Trophoblast cell (in vitro differentiated cells and primary cell): ENCODE results near the gene STXBP6.

ENCODE experiments used
- DNase-seq, 2 donors: peaks; one replicate each; pipeline ENCODE4 v3.0.0-alpha.2; 2016
- H2AFZ ChIP-seq: 2 replicates; pipeline ENCODE4 v1.6.1; 2013; ENCODE audit warnings: low read length, moderate library complexity, mild to moderate bottlenecking; ENCODE audit not compliant: insufficient read depth, poor library complexity
- H2AK5ac ChIP-seq: 2 replicates; pipeline ENCODE4 v1.6.1; 2013; ENCODE audit warnings: mild to moderate bottlenecking, low read length
- H2BK120ac ChIP-seq: 2 replicates; pipeline ENCODE4 v1.6.1; 2013; ENCODE audit warnings: low read length, mild to moderate bottlenecking, moderate library complexity; ENCODE audit not compliant: insufficient read depth, poor library complexity
- H2BK12ac ChIP-seq: 2 replicates; pipeline ENCODE4 v1.6.1; 2013; ENCODE audit warnings: mild to moderate bottlenecking, low read length, moderate library complexity
- H2BK5ac ChIP-seq: 2 replicates; pipeline ENCODE4 v1.6.1; 2013; ENCODE audit warnings: low read length, low read depth, moderate library complexity, mild to moderate bottlenecking; ENCODE audit not compliant: poor library complexity
- H3K14ac ChIP-seq: 2 replicates; pipeline ENCODE4 v1.6.1; 2013; ENCODE audit warnings: mild to moderate bottlenecking, low read length
- H3K18ac ChIP-seq: 2 replicates; pipeline ENCODE4 v1.6.1; 2013; ENCODE audit warnings: mild to moderate bottlenecking, low read length
- H3K23ac ChIP-seq: 2 replicates; pipeline ENCODE4 v1.6.1; 2013; ENCODE audit warnings: low read length
- H3K27ac ChIP-seq: 2 replicates; pipeline ENCODE4 v1.5.1; 2013; ENCODE audit warnings: low read depth, mild to moderate bottlenecking, inconsistent platforms, low read length, moderate library complexity
- H3K27me3 ChIP-seq: 2 replicates; pipeline ENCODE4 v1.6.1; 2013; ENCODE audit warnings: inconsistent platforms, mild to moderate bottlenecking, low read length, moderate library complexity; ENCODE audit not compliant: insufficient read depth
- H3K36me3 ChIP-seq, 2 experiments: 1 replicate in 1 of 2; 2 replicates in 1 of 2; pipeline ENCODE4 v1.6.1; 2013; ENCODE audit warnings: low read length in 2 of 2, mild to moderate bottlenecking in 2 of 2, moderate library complexity in 1 of 2; ENCODE audit not compliant: insufficient read depth in 2 of 2, control insufficient read depth in 1 of 2
- H3K4ac ChIP-seq: 2 replicates; pipeline ENCODE4 v1.6.1; 2013; ENCODE audit warnings: low read depth, mild to moderate bottlenecking, low read length, moderate library complexity
- H3K4me1 ChIP-seq, 2 experiments: 1 replicate in 1 of 2; 2 replicates in 1 of 2; pipeline ENCODE4 v1.6.1; 2013; ENCODE audit warnings: low read length in 2 of 2, mild to moderate bottlenecking in 2 of 2, moderate library complexity in 1 of 2; ENCODE audit not compliant: insufficient read depth in 2 of 2, control insufficient read depth in 1 of 2
- H3K4me2 ChIP-seq: 2 replicates; pipeline ENCODE4 v1.6.1; 2013; ENCODE audit warnings: inconsistent platforms, mild to moderate bottlenecking, low read length, moderate library complexity
- H3K4me3 ChIP-seq: 2 replicates; pipeline ENCODE4 v1.5.1; 2013; ENCODE audit warnings: mild to moderate bottlenecking, low read depth, low read length, inconsistent platforms
- H3K79me1 ChIP-seq: one replicate; pipeline ENCODE4 v1.6.1; 2013; ENCODE audit warnings: low read length
- H3K79me2 ChIP-seq: 2 replicates; pipeline ENCODE4 v1.6.1; 2013; ENCODE audit warnings: low read length, mild to moderate bottlenecking; ENCODE audit not compliant: control insufficient read depth, insufficient read depth, poor library complexity
- H3K9ac ChIP-seq: 2 replicates; pipeline ENCODE4 v1.6.1; 2013; ENCODE audit warnings: mild to moderate bottlenecking, low read length
- H3K9me3 ChIP-seq: 2 replicates; pipeline ENCODE4 v1.6.1; 2013; ENCODE audit warnings: low read depth, mild to moderate bottlenecking, control low read depth, inconsistent platforms, low read length; ENCODE audit not compliant: insufficient read depth
- H4K12ac ChIP-seq: 2 replicates; pipeline ENCODE4 v1.6.1; 2013; ENCODE audit warnings: low read depth, mild to moderate bottlenecking, low read length, moderate library complexity
- H4K8ac ChIP-seq: 2 replicates; pipeline ENCODE4 v1.6.1; 2013; ENCODE audit warnings: low read depth, mild to moderate bottlenecking, low read length, moderate library complexity
- H4K91ac ChIP-seq: one replicate; pipeline ENCODE4 v1.6.1; 2013; ENCODE audit warnings: low read depth, mild to moderate bottlenecking, low read length, moderate library complexity
- WGBS: extraction: QIAGEN DNeasy Blood & Tissue Kit; methylation state at CpG from one replicate; pipeline ENCODE4 v1.1.7; 2013; ENCODE audit warnings: missing lambda C conversion rate; ENCODE audit not compliant: insufficient read length, insufficient coverage; ENCODE audit errors: extremely low coverage; 5-methylcytosine and 5-hydroxymethylcytosine counted together

The STXBP6 gene

DNA sequence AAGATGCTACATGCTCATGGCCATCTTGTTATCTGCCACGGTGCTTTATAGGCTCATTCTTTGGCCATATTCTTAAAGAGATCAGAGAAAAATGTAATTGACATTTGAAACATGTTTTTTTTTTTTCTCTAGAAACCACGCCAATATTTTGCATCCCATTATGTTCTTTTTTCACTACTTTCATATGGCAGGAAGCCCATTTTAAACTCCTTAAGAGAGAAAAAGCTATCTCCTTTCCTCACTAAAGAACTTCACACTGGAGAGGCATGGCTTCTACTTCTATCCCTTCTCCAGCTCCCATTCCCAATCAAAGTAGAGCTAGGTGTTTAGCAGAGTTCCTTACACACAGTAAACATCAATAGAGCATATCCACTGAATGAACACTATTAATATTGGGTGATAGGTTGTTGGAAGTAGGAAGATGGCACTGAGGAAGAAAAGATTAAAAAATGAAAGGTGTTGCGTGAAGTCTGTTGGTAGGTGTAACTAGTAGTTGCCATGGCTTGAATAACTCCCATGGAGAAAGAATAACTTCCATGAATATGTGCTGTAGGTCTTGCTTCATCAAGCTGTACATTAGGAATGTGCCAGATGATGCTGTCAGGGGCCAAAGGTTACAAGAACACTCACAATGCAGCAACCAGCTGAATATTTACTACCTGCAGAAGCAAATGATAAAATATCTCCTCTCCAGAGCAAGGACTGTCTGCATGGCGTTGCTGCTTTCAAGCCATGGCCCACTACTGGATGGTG, 178.8 kb downstream of the STXBP6 start:
- no peaks in the 10 kb centered on the region for H3K9me3 ChIP-seq
- no peak overlapping the region for H3K18ac ChIP-seq
- no peak overlapping the region for H2BK120ac ChIP-seq
- no peak overlapping the region for H3K14ac ChIP-seq
- H3K4ac ChIP-seq = no peak overlapping the region
- no peak overlapping the region for H2AK5ac ChIP-seq
- H2BK5ac ChIP-seq = no peak overlapping the region
- no peak overlapping the region for H4K91ac ChIP-seq
- no peaks in the 10 kb centered on the region for H3K79me2 ChIP-seq
- no peak overlapping the region for H2AFZ ChIP-seq
- no peaks in the 10 kb centered on the region for H3K27me3 ChIP-seq
- H3K4me3 ChIP-seq = no peak overlapping the region
- H3K4me2 ChIP-seq = no peak overlapping the region
- no peak overlapping the region for H3K27ac ChIP-seq
- WGBS = 100% methylated on average over 1 of the region's 4 CpGs
- H3K9ac ChIP-seq = no peak overlapping the region
- H4K8ac ChIP-seq = no peak overlapping the region
- no peak for DNase-seq
- no peak overlapping the region for H4K12ac ChIP-seq
- no peaks in the 10 kb centered on the region for H3K36me3 ChIP-seq
- H3K4me1 ChIP-seq = no peaks in the 10 kb centered on the region
- H2BK12ac ChIP-seq = no peak overlapping the region
- H3K23ac ChIP-seq = no peak overlapping the region
- no peaks in the 10 kb centered on the region for H3K79me1 ChIP-seq

DNA sequence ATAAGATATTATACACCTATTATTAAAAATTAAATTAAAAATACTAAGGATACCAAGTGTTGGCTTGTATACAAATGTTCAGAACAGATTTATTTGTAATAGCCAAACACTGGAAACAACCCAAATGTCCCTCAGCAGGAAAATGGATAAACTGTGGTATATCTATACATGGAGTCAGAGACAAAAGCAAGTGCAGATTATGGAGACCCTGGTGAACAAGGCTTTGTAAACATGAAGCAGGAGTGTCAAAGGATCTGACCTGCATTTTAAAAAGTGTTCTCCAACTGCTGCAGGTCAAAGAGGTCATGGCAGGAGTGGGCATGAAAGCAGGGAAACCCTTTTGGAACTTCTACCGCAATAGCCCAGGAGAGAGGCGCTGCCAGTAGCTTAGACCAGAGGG, 181.6 kb downstream of the STXBP6 start:
- Histone ChIP-seq H3K9me3 (no peaks in the 10 kb centered on the region), H3K9ac (no peak overlapping the region), H3K36me3 (no peaks in the 10 kb centered on the region), H3K4me3 (no peak overlapping the region), H2BK5ac (no peak overlapping the region), H3K27ac (no peak overlapping the region), H3K23ac (no peak overlapping the region), H3K4ac (no peak overlapping the region), H3K4me1 (no peaks in the 10 kb centered on the region), H4K12ac (no peak overlapping the region), H2AFZ (no peak overlapping the region), H3K18ac (no peak overlapping the region), H2BK120ac (no peak overlapping the region), H2BK12ac (no peak overlapping the region), H3K27me3 (no peaks in the 10 kb centered on the region), H2AK5ac (no peak overlapping the region), H3K4me2 (no peak overlapping the region), H4K8ac (no peak overlapping the region), H4K91ac (no peak overlapping the region), H3K79me2 (no peaks in the 10 kb centered on the region), H3K14ac (no peak overlapping the region), H3K79me1 (no peaks in the 10 kb centered on the region)
- DNase-seq = no peak
- no CpG with 5 or more reads among the region's 2 CpGs for WGBS

DNA sequence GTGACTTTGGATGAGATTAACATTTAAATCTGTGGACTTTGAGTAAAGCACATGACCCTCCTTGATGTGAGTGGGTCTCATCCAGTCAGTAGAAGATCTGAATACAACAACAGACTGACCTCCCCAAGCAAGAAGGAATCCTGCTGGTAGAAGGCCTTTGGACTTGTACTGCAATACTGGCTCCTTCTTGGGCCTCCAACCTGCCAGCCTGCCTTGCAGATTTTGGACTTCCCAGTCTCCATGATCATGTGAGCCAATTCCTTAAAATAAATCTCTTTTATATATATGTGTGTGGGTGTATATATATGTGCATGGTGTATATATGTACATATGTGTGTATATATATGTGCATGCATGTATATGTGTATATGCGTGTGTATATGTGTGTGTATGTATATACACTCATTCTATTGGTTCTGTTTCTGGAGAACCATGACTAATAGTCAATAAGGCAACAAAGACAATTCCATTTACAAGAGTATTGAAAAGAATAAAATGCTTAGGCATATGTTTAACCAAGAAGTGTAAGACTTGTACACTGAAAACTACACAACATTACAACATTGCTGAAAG, 183.8 kb downstream of the STXBP6 start:
- Histone ChIP-seq H3K36me3 (no peaks in the 10 kb centered on the region), H3K4me1 (peaks cover 0 to 3% of the 10 kb centered on the region in 2 experiments), H2BK12ac (no peak overlapping the region), H4K8ac (no peak overlapping the region), H4K91ac (no peak overlapping the region), H3K79me1 (no peaks in the 10 kb centered on the region), H3K4me3 (no peak overlapping the region), H2BK5ac (no peak overlapping the region), H3K4me2 (no peak overlapping the region), H3K27ac (no peak overlapping the region), H3K4ac (no peak overlapping the region), H3K9me3 (no peaks in the 10 kb centered on the region), H2AFZ (no peak overlapping the region), H2AK5ac (no peak overlapping the region), H3K27me3 (no peaks in the 10 kb centered on the region), H3K79me2 (peaks cover 1% of the 10 kb centered on the region), H3K14ac (no peak overlapping the region), H3K9ac (no peak overlapping the region), H3K18ac (no peak overlapping the region), H3K23ac (no peak overlapping the region), H2BK120ac (no peak overlapping the region), H4K12ac (no peak overlapping the region)
- no peak for DNase-seq
- WGBS = no CpG with 5 or more reads among the region's 1 CpG

DNA sequence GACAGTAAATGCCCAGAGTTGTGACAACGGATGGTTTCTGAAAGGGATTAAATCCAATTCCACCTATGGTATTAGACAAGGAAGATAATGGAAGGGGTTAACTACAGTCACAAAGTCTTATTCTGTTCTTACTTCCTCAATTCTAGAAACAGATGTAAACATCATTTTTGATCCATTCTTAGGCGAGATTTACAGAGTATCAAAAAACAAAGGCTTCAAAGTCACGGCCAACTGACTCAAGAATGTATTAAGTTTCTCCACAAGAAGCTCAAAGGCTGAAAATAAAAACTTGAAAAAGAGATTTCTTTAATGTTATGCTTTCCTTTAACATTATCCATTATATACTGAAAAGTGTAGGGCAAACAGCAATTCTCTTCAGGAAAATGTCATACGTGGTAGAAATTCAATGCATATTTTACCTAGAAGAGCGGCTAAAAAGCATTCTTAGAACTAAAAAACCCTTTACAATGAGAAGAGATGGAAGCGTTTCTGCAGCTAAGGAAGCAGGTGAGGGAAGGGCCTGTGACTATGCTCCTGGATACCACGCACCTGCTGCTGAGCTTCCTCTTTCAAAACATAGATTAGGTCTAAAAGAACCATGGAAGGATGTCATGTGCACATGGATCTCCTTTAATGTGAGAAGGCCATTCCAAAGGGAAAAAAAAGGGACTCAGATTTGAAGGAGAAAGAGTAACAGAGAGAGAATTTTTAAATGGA, 185.8 kb downstream of the STXBP6 start:
- no peak overlapping the region for H2BK120ac ChIP-seq
- H3K27me3 ChIP-seq = no peaks in the 10 kb centered on the region
- no peak overlapping the region for H4K12ac ChIP-seq
- H3K4me3 ChIP-seq = no peak overlapping the region
- no peaks in the 10 kb centered on the region for H3K9me3 ChIP-seq
- no peak overlapping the region for H3K4me2 ChIP-seq
- DNase-seq = no peak
- H3K79me1 ChIP-seq = no peaks in the 10 kb centered on the region
- no peak overlapping the region for H2BK5ac ChIP-seq
- H3K14ac ChIP-seq = no peak overlapping the region
- no CpG with 5 or more reads among the region's 7 CpGs for WGBS
- no peak overlapping the region for H2BK12ac ChIP-seq
- H2AFZ ChIP-seq = no peak overlapping the region
- peaks cover 0 to 4% of the 10 kb centered on the region in 2 experiments for H3K4me1 ChIP-seq
- H4K8ac ChIP-seq = no peak overlapping the region
- H3K9ac ChIP-seq = no peak overlapping the region
- H3K18ac ChIP-seq = no peak overlapping the region
- peaks cover 1% of the 10 kb centered on the region for H3K79me2 ChIP-seq
- no peak overlapping the region for H3K23ac ChIP-seq
- H3K36me3 ChIP-seq = no peaks in the 10 kb centered on the region
- no peak overlapping the region for H3K4ac ChIP-seq
- H3K27ac ChIP-seq = no peak overlapping the region
- H2AK5ac ChIP-seq = no peak overlapping the region
- no peak overlapping the region for H4K91ac ChIP-seq
